T follicular helper cell (primary cell): ENCODE measurements around the gene NXN.
"Not testable (repeated sequence)": the region's sequence is repeated elsewhere in the genome, so short reads cannot be mapped to it uniquely, and the experiment has no call there.

Experiments used
- DNase-seq: peaks from one replicate; pipeline ENCODE4 v3.0.0-alpha.2; 2020; ENCODE audit warnings: low read depth

NXN gene

GRCh38 chr17:830381-830780, 149.2 kb downstream of the NXN start:
- DNase-seq, result no peak

GRCh38 chr17:829614-830013, 150.0 kb downstream of the NXN start:
- DNase-seq, result not testable (repeated sequence)

GRCh38 chr17:828761-829160, 150.8 kb downstream of the NXN start:
- DNase-seq, result no peak

- DNase-seq, result no peak
Measured at GRCh38 chr17:826778-827177, 152.8 kb downstream of the NXN start.

GRCh38 chr17:825216-825615, 154.4 kb downstream of the NXN start:
- no peak for DNase-seq

- no peak for DNase-seq
Measured at GRCh38 chr17:824378-824777, 155.2 kb downstream of the NXN start.

- no peak for DNase-seq
Measured at GRCh38 chr17:823501-823902, 156.1 kb downstream of the NXN start.

- DNase-seq, result no peak
Measured at GRCh38 chr17:819251-819650, 160.3 kb downstream of the NXN start.

- no peak for DNase-seq
Measured at GRCh38 chr17:814371-814770, 165.2 kb downstream of the NXN start.

GRCh38 chr17:812638-813204, 166.9 kb downstream of the NXN start:
- DNase-seq, result no peak

- DNase-seq, result no peak
Measured at GRCh38 chr17:811051-811784, 168.4 kb downstream of the NXN start.

GRCh38 chr17:807523-808294, 171.9 kb downstream of the NXN start:
- DNase-seq, result no peak

- no peak for DNase-seq
Measured at GRCh38 chr17:806781-807522, 172.6 kb downstream of the NXN start.

GRCh38 chr17:806346-806745, 173.2 kb downstream of the NXN start:
- no peak for DNase-seq

GRCh38 chr17:805886-806285, 173.7 kb downstream of the NXN start:
- not testable (repeated sequence) for DNase-seq

GRCh38 chr17:804541-805435, 174.8 kb downstream of the NXN start:
- no peak for DNase-seq

- DNase-seq, result no peak
Measured at GRCh38 chr17:802901-803881, 176.4 kb downstream of the NXN start.

- no peak for DNase-seq
Measured at GRCh38 chr17:802481-802880, 177.1 kb downstream of the NXN start.

GRCh38 chr17:801660-802059, 177.9 kb downstream of the NXN start:
- no peak for DNase-seq
